OCI-M2 (cell line): Measurements from ENCODE around the gene TSPAN4.

ENCODE experiments used
- DNase-seq: peaks from one replicate; lab custom pipeline; 2025; ENCODE audit not compliant: unreplicated experiment; lab: John Stamatoyannopoulos, UW

The TSPAN4 gene

GRCh38 chr11:863023-863909 is 20.6 kb downstream of the TSPAN4 start:
- DNase-seq, result no peak

DNA sequence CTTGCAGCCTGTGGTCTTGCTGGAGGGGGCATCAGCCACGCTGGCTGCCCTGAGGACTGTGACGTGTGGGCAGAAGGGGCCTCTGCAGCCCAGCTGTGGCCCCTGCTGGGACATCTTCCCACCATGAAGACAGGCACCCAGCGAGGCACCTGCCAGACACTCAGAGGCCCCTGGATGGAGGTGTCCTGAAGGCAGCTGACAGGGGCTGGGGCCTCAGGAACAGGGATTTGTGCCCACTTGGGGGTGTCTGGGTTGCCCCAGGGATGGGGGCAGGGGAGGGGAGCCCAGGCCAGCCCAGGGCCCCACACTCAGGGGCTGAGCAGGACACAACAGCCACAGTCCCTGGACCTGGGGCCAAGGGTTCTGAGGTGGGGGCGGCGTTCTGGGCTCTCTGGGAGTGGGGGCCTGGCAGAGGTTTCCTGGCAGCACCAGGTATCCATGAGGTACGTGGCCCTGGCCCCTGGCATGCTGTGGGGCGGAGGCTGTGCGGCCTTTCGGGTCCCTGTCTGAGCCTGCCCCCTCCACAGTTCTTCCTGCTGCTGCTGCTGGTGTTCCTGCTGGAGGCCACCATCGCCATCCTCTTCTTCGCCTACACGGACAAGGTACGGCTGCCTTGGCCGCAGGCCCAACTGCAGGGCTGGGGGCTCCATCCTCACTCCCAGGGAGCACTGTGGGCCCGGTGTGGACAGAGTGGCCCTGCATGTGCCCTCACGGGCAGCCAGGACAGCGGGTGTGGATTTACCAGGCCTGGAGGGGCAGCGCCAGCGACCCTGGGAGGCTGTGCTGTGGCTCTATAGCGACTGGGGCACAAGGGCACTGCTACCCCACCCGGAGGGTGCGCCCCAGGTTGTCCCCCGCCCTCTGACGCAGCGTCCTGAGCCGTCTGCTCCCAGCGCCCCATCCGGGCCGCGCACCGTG is 21.5 kb downstream of the TSPAN4 start:
- DNase-seq, result no peak

- no peak for DNase-seq
These were observed 22.2 kb downstream of the TSPAN4 start for GRCh38 chr11:864898-865297.

- no peak for DNase-seq
These were observed 23.1 kb downstream of the TSPAN4 start for GRCh38 chr11:865462-866430.

DNA sequence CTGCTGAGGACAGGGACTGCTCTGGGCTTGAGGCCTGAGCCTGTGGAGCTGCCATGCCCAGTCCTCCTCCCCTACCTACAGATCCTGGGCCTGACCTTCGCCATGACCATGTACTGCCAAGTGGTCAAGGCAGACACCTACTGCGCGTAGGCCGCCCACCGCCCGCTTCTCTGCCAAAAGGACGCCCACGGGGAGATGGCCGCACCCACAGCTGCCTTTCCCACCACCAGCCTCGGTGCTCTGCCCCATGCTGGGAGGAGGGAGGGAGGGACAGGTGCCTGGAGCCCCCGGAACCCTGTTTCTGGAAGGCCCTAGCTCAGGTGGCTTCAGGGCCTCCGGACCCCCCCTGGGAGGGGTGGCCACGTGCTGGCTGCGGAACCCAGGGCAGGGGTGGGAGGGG is 23.8 kb downstream of the TSPAN4 start:
- no peak for DNase-seq

DNA sequence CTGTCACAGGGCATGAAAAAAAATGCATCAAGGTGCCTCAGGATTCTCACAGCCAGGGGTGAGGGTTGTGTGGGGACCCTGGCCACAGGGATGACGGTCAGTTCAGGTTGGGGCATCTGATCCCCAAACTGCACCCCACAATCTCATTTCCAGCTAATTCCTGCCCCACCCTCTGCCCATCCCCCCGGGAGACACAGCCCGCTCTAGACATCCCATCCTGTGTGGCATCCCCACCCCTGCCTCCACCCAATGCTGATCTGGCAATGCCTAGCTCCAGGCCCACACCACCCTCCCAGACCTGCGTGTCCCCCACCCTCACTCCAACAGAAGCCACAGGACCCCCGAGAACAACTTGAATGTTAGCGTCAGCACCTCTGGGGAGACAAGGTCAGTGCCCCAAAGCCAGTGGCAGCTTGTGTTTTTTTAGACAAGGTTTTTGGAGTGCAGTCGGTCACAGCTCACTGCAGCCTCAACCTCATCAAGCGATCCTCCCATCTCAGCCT is 25.3 kb downstream of the TSPAN4 start:
- no peak for DNase-seq

DNA sequence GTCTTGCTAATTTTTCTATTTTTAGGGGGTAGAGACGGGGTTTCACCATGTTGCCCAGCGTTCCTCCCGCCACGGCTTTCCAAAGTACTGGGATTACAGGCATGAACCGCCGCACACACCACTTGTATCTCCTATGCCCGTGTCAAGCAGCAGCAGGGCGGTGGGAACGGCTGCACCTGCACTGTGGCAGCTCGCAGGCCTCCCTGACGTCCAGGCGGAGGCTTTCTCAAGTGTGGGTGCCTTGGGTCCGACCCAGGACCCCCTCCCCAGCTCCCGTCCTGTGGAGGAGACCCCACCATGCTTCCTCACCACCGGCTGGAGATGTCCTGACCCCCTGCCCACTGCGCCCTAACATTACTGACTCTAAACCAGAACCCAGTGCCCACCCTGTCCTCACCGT is 25.7 kb downstream of the TSPAN4 start:
- no peak for DNase-seq

DNA sequence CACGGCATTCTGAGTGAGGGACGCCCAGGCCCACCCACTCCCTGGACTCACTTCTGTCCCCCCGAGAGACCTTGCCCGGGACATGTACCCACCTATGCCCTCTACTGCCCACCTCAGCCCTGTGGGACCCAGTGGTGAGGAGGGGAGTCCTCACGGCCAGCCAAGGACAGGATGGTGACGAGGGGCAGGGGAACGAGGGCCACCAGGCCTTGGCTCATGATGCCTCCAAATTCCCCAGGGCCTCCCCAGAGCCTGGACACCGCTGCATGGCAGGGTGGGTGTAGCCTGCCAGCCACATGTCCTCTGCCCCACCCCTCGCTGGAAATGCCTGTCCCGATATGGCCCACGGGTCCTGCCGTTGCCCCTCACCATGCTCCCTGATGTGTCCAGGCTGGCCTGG is 26.1 kb downstream of the TSPAN4 start:
- no peak for DNase-seq

DNA sequence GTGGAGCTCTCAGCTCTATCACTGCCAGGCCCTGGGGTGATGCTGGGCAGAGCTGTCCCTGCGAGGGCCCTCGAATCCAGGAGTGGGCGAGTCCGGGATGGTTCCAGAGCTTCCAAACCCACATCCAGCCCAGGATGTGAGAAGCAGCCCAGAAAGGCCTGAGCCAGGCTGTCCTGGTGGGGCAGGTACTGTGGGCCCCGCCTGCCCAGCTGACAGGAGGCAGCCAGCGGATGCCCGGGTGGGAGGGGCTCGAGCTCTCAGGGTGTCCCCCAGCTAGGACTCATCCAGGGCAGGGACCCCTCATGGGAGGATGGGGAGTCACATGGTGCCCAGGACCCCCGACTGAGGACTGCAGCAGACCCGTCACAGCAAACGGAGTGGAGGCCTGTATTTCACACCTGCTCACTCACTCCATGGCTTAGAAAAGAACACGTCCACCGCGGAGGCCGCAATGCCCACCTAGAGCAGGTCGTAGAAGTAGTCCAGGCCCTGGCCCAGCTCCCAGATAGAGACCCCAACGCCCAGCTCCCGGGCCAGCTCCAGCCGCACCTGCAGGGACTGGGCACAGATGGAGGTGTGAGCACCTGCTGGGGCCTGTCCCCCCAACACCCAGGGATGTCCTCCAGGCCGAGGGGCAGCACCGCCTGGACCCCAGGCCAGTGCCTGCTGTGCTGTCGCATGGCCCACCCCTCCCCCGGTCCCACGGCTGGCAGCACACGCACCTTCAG is 26.9 kb downstream of the TSPAN4 start:
- no peak for DNase-seq

- no peak for DNase-seq
These were observed 27.4 kb downstream of the TSPAN4 start for GRCh38 chr11:870127-870413.

- no peak for DNase-seq
These were observed 27.8 kb downstream of the TSPAN4 start for GRCh38 chr11:870418-870817.

DNA sequence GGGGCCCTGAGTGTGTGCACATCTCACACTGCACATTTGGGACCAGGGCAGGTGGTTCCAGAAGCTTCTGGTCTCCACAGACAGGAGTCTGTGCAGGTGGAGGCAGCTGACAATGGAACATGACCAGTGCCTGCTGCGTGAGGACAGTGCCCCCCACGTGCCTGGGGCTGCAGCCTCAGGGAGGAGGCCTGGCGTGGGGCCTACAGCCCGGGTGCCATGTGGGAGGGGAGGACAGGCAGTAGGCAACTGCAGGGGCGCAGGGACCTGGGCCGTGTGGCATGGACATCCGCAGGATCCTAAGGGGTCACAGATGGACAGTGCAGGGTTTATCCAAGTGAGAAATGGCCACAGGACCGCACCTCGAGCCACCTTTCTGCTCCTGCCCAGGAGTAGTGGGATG is 28.8 kb downstream of the TSPAN4 start:
- DNase-seq, result no peak

- no peak for DNase-seq
These were observed 30.1 kb downstream of the TSPAN4 start for GRCh38 chr11:872799-873198.

GRCh38 chr11:873706-874105 is 31.1 kb downstream of the TSPAN4 start:
- no peak for DNase-seq

- no peak for DNase-seq
These were observed 32.6 kb downstream of the TSPAN4 start for GRCh38 chr11:875203-875602.

- no peak for DNase-seq
These were observed 33.2 kb downstream of the TSPAN4 start for GRCh38 chr11:875769-876301.

GRCh38 chr11:876545-876944 is 33.9 kb downstream of the TSPAN4 start:
- no peak for DNase-seq

DNA sequence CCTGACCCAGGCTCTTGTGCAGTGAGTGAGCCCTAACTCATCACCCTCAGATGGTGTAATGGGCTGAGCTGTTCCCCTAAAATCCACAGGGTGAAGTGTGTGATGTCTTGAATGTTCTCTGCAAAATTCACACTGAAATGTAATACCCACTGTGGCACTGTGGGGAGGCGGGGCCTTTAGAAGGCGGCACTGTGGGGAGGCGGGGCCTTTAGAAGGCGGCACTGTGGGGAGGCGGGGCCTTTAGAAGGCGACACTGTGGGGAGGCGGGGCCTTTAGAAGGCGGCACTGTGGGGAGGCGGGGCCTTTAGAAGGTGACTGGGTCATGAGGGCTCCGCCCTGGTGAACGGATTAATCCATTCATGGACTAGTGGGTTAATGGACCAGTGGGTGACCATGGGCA is 34.9 kb downstream of the TSPAN4 start:
- no peak for DNase-seq

GRCh38 chr11:880447-880846 is 37.8 kb downstream of the TSPAN4 start:
- DNase-seq, result no peak

GRCh38 chr11:882596-882995 is 39.9 kb downstream of the TSPAN4 start:
- no peak for DNase-seq
